ENCODE results near the gene AGBL4.

Gene AGBL4

GRCh38 chr1:49556676-49557234 is 467.0 kb downstream of the AGBL4 start (continued):
- TF ChIP-seq, protein P1, sequence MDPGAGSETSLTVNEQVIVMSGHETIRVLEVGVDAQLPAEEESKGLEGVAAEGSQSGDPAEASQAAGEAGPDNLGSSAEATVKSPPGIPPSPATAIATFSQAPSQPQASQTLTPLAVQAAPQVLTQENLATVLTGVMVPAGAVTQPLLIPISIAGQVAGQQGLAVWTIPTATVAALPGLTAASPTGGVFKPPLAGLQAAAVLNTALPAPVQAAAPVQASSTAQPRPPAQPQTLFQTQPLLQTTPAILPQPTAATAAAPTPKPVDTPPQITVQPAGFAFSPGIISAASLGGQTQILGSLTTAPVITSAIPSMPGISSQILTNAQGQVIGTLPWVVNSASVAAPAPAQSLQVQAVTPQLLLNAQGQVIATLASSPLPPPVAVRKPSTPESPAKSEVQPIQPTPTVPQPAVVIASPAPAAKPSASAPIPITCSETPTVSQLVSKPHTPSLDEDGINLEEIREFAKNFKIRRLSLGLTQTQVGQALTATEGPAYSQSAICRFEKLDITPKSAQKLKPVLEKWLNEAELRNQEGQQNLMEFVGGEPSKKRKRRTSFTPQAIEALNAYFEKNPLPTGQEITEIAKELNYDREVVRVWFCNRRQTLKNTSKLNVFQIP (CRISPR knock-in tag; IDR thresholded peaks at IDR 0.05; ENCODE audit: borderline replicate concordance, low read depth) = no peak
- no peak for TF ChIP-seq PPARA (CRISPR knock-in tag; IDR thresholded peaks at IDR 0.05; ENCODE audit: borderline replicate concordance)

DNA sequence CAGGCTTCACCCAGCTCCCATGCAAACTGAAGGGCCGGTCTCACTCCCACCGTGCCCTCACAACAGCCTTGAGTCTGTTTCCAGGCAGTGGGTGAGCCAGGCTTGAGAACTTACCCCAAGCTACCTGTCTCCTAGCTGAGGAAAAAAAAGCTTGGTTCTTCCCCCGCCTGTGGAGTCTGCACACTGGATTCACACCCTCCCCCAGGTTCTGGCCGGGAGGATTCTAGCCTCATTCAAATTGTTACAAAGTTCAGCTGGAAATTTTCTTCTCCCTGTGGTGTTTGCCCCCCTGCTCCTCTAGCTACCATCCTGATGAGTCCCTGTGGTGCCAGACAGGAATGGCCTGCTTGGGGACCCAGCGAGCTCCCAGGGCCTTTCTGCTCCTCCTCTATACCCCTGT is 471.7 kb downstream of the AGBL4 start:
- TF ChIP-seq ZFP30 (CRISPR knock-in tag; IDR thresholded peaks at IDR 0.05) = no peak
- TF ChIP-seq ISL1 (CRISPR knock-in tag; IDR thresholded peaks at IDR 0.05) = no peak
- TF ChIP-seq CSDC2 (CRISPR knock-in tag; IDR thresholded peaks at IDR 0.05) = no peak
- TF ChIP-seq TCF4 (CRISPR knock-in tag; IDR thresholded peaks at IDR 0.05; ENCODE audit: borderline replicate concordance) = no peak
- no peak for TF ChIP-seq OSR1 (CRISPR knock-in tag; IDR thresholded peaks at IDR 0.05)
- TF ChIP-seq ZC3H10 (CRISPR knock-in tag; IDR thresholded peaks at IDR 0.05) = no peak
- TF ChIP-seq, protein P1 (CRISPR knock-in tag; IDR thresholded peaks at IDR 0.05; ENCODE audit: borderline replicate concordance, low read depth) = no peak
- no peak for TF ChIP-seq ZFP3 (CRISPR knock-in tag; IDR thresholded peaks at IDR 0.05)
- no peak for TF ChIP-seq CREB5 (CRISPR knock-in tag; IDR thresholded peaks at IDR 0.05; ENCODE audit: low read depth)
- no peak for TF ChIP-seq PPARA (CRISPR knock-in tag; IDR thresholded peaks at IDR 0.05; ENCODE audit: borderline replicate concordance)
- TF ChIP-seq GLIS3 (CRISPR knock-in tag; IDR thresholded peaks at IDR 0.05) = no peak
- TF ChIP-seq ESRRG (CRISPR knock-in tag; IDR thresholded peaks at IDR 0.05) = no peak
- TF ChIP-seq, protein P2, sequence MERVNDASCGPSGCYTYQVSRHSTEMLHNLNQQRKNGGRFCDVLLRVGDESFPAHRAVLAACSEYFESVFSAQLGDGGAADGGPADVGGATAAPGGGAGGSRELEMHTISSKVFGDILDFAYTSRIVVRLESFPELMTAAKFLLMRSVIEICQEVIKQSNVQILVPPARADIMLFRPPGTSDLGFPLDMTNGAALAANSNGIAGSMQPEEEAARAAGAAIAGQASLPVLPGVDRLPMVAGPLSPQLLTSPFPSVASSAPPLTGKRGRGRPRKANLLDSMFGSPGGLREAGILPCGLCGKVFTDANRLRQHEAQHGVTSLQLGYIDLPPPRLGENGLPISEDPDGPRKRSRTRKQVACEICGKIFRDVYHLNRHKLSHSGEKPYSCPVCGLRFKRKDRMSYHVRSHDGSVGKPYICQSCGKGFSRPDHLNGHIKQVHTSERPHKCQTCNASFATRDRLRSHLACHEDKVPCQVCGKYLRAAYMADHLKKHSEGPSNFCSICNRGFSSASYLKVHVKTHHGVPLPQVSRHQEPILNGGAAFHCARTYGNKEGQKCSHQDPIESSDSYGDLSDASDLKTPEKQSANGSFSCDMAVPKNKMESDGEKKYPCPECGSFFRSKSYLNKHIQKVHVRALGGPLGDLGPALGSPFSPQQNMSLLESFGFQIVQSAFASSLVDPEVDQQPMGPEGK (CRISPR knock-in tag; IDR thresholded peaks at IDR 0.05; ENCODE audit: borderline replicate concordance) = no peak
- TF ChIP-seq ZNF8 (CRISPR knock-in tag; IDR thresholded peaks at IDR 0.05) = no peak
- TF ChIP-seq CSRNP3 (CRISPR knock-in tag; IDR thresholded peaks at IDR 0.05) = no peak
- no peak for TF ChIP-seq ARNTL (CRISPR knock-in tag; IDR thresholded peaks at IDR 0.05; ENCODE audit: borderline replicate concordance, low read depth)
- ATAC-seq = no peak

- ATAC-seq = no peak
- TF ChIP-seq PPARA (CRISPR knock-in tag; IDR thresholded peaks at IDR 0.05; ENCODE audit: borderline replicate concordance) (no peak), ZNF8 (CRISPR knock-in tag; IDR thresholded peaks at IDR 0.05) (no peak), ZC3H10 (CRISPR knock-in tag; IDR thresholded peaks at IDR 0.05) (no peak), OSR1 (CRISPR knock-in tag; IDR thresholded peaks at IDR 0.05) (no peak), CSRNP3 (CRISPR knock-in tag; IDR thresholded peaks at IDR 0.05) (no peak), ZNF565 (CRISPR knock-in tag; conservative IDR thresholded peaks at IDR 0.05; ENCODE audit: low read depth) (no peak), SNAI2 (CRISPR knock-in tag; IDR thresholded peaks at IDR 0.05) (no peak), RARB (CRISPR knock-in tag; IDR thresholded peaks at IDR 0.05) (no peak), ISL1 (CRISPR knock-in tag; IDR thresholded peaks at IDR 0.05) (no peak), CSDC2 (CRISPR knock-in tag; IDR thresholded peaks at IDR 0.05) (no peak), ZNF70 (CRISPR knock-in tag; IDR thresholded peaks at IDR 0.05) (no peak), ARNTL (CRISPR knock-in tag; IDR thresholded peaks at IDR 0.05; ENCODE audit: borderline replicate concordance, low read depth) (no peak), ESRRG (CRISPR knock-in tag; IDR thresholded peaks at IDR 0.05) (no peak), TCF4 (CRISPR knock-in tag; IDR thresholded peaks at IDR 0.05; ENCODE audit: borderline replicate concordance) (no peak), GLIS3 (CRISPR knock-in tag; IDR thresholded peaks at IDR 0.05) (no peak), TOX (CRISPR knock-in tag; IDR thresholded peaks at IDR 0.05; ENCODE audit: borderline replicate concordance) (no peak)
- TF ChIP-seq, protein P1 (CRISPR knock-in tag; IDR thresholded peaks at IDR 0.05; ENCODE audit: borderline replicate concordance, low read depth) = no peak
Measured at GRCh38 chr1:49544615-49545014, 479.1 kb downstream of the AGBL4 start.
